HUES48 (cell line): ENCODE data around the gene FAM72D.
A peak's percentile ranks its signal among the peaks of the same experiment; 100 is the strongest.
"Not testable (repeated sequence)": the region's sequence is repeated elsewhere in the genome, so short reads cannot be mapped to it uniquely, and the experiment has no call there.

Source experiments
- H3K27ac ChIP-seq: one replicate; pipeline ENCODE4 v1.7.0; 2013; ENCODE audit warnings: low read depth, low read length, inconsistent platforms
- H3K27me3 ChIP-seq: 2 replicates; pipeline ENCODE4 v1.6.1; 2013; ENCODE audit warnings: mild to moderate bottlenecking, low read length; ENCODE audit not compliant: control insufficient read depth, insufficient read depth
- H3K36me3 ChIP-seq: 2 replicates; pipeline ENCODE4 v1.6.1; 2013; ENCODE audit warnings: low read length; ENCODE audit not compliant: control insufficient read depth, insufficient read depth
- H3K4me1 ChIP-seq: 2 replicates; pipeline ENCODE4 v1.6.1; 2013; ENCODE audit warnings: mild to moderate bottlenecking, low read length; ENCODE audit not compliant: control insufficient read depth, insufficient read depth
- H3K4me3 ChIP-seq: 2 replicates; pipeline ENCODE4 v1.5.1; 2013; ENCODE audit warnings: mild to moderate bottlenecking, low read depth, low read length
- H3K9ac ChIP-seq: 2 replicates; pipeline ENCODE4 v1.6.1; 2013; ENCODE audit warnings: mild to moderate bottlenecking, low read depth, low read length, moderate library complexity
- H3K9me3 ChIP-seq: 2 replicates; pipeline ENCODE4 v1.6.1; 2013; ENCODE audit warnings: low read length; ENCODE audit not compliant: control insufficient read depth, insufficient read depth

The FAM72D gene

DNA sequence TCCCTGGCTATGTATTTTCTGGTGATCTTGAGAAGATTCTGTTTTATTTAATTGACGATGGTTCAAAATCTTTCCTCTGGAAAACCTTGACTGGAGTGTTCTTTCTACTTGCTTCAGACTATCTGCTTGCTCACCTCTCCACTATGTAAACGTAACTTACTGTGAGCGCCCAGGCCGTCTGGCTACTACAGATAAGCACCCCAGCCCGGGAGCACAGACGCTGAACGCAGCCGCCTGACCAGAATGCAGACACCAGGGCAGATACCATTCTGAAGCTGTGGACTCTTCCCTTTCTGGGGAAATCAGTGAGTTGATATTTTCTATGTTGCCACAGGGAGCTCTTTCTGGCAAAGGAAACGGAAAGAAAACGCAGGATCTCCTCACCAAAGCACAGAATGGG, 29.3 kb upstream of the FAM72D start:
- H3K36me3 ChIP-seq, H3K9ac ChIP-seq, H3K27ac ChIP-seq, H3K9me3 ChIP-seq, H3K4me1 ChIP-seq, H3K27me3 ChIP-seq, H3K4me3 ChIP-seq: not testable (repeated sequence)

DNA sequence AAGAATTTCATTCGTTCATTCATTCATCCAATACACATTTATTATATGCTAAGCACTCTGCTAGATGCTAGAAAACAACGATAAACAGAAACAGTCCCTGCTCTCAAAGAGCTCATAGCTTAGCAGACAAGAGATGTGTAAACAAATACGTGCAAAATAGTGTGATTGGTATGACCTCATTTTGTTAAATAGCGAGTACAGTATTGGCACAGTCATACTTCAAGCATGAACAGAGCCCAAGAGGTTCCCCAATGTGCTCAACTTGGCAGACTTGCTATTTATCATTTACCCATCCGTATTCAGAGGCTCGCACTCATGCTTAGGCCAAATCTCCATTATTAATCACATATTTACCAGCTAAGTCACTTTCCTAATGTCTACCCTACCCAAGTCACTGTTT, 24.2 kb upstream of the FAM72D start:
- H3K27ac ChIP-seq, H3K4me1 ChIP-seq, H3K4me3 ChIP-seq, H3K36me3 ChIP-seq, H3K27me3 ChIP-seq, H3K9me3 ChIP-seq, H3K9ac ChIP-seq: not testable (repeated sequence)

DNA sequence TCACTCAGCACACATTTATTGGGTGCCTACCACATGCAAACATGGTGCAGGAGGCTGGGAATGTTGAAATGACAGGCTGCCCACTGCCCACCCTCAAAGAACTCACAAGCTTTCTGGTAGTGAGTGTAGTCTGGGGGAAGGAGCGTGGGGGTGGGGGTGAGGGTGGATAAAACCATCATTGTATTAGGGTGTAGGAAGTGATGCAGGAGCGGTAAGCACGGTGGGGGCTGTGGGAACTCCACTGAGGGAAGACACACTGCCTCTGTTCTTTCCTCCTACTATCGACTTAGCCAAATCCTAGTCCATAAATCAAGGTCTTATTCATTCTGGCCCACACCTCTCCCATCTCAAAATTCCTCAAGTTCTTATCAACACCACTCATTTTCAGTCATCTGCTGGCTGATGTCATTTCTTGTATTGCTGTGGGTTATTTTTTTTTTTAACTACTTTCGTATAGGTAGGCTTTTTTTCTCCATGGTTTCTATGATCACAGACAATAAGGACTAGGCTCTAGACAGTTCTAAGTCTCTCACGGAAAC, 21.7 kb upstream of the FAM72D start:
- H3K27ac ChIP-seq, H3K9ac ChIP-seq, H3K36me3 ChIP-seq, H3K4me1 ChIP-seq, H3K27me3 ChIP-seq, H3K9me3 ChIP-seq, H3K4me3 ChIP-seq: not testable (repeated sequence)

DNA sequence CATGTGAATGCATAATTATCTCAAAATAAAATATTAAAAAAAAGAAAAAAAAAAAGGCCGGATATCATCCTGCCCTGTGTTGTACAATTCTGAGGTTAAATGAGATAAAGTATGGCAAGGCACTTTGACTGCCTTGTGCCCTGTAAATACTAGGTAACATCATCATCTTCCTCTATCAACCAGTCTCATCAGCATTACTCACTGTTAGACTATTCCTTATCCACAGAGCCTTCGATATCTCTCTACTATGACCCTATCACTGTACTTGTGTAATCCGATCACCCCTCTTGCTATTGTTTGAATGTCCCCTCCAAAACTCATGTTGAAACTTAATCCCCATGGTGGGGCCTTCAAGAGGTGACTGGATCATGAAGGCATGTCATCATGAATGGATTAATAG, 18.9 kb upstream of the FAM72D start:
- H3K27ac ChIP-seq, H3K4me3 ChIP-seq, H3K36me3 ChIP-seq, H3K9me3 ChIP-seq, H3K9ac ChIP-seq, H3K4me1 ChIP-seq, H3K27me3 ChIP-seq: not testable (repeated sequence)

DNA sequence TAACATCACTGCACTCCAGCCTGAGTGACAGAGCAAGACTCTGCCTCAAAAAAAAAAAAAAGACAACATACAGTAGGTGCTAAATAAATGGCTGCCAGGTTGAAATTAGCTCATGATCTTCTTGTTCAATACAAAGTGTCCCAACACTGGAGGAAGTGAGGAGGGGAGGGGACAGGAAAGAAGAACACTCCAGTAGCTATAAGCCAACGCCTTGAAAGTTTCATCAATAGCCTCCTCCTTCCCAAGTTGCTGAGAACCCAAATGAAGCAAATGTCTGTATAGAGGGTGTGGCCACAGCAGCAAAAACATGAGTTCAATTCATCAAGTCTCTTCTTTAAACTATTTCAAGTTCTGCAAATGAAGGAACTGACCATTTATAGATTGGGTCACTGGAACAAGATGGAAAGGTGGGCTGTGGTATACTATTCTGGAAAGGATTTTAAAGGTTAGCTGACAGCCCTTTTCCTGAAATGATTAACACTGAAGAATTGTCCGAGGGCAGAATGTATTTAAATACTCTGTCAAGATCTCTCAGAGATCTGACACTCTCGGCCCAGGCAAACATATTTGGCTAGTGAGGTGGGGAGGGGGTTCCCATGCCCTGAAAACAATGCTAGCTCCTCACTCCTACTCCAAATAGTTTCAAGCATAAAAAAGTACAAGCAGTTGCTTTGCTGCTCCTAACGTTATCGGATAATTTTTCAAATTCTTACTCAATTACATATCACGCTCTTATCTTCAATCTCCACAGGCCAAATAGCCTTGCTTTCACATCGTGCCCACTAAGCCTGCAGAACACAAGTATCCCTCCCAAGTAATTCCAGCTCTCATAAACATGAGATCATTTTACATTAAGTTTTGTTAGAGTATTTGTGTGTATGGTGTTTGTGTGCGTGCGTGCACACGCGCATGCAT, 17.6 kb upstream of the FAM72D start:
- not testable (repeated sequence) for H3K27ac ChIP-seq, H3K4me1 ChIP-seq, H3K4me3 ChIP-seq, H3K27me3 ChIP-seq, H3K36me3 ChIP-seq, H3K9me3 ChIP-seq, H3K9ac ChIP-seq

DNA sequence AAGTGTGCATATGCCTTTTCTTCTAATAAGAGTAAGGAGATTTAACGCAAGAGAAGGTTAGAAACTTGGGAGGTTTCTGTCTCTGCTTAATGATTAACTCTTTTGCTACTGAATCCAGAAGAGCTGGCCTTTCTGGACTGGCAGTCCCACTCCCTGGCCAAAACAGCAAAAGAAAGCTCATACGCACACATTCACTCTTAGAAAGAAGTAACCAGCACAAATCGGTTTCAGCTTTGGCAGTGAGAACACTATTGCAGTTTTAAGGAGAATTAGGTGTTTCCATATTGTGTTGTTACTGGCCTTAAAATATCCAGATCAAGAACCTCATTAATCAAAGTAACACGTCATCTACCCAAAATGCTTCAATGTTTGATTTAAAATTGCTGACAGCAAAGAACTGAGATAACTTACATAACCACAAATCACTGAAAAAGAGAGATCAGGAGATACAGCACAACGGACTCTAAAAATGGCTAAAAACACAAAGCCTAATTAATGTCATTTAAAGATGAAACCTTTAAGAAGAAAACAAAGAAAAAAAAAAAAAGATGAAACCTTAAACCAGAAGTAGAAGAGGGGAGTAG, 16.9 kb upstream of the FAM72D start:
- H3K27me3 ChIP-seq, H3K9me3 ChIP-seq, H3K4me1 ChIP-seq, H3K27ac ChIP-seq, H3K9ac ChIP-seq, H3K4me3 ChIP-seq, H3K36me3 ChIP-seq: not testable (repeated sequence)

DNA sequence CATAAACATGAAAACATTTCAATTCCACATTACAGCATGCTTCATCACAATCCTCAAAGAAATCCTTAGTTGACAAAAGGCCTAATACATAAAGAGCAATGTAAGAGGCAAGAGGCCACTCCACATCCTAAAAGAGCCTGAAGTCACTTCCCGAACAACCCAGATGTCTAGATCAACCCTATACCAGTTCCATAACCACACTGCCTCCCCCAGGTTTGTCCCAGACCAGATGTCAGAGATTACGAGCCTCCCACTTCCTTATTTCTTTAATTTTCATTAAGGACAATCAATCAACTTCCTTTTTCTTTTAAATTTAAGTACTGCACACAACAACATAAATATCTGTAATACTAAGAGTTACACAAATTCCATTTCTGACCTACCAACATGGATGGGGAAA, 16.0 kb upstream of the FAM72D start:
- not testable (repeated sequence) for H3K27ac ChIP-seq

DNA sequence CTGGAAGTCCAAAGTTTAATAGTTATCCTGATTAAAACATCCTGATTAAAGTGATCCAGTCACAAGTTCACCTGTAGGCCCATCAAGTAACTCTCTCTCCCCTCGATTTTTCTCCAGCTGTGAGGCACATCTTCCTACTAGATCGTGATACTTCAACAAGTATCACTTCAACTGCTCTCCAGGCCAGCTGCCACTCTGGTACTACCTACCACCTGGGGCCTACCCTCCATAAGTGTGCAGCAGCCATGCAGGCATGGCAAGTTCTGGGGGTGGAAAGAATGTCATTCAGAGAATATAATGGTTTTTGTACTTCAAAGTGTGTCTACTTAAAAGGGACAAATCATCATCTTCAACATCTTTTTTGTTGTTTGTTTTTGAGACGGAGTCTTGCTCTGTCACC, 15.6 kb upstream of the FAM72D start:
- not testable (repeated sequence) for H3K9ac ChIP-seq, H3K27me3 ChIP-seq, H3K9me3 ChIP-seq, H3K36me3 ChIP-seq, H3K4me3 ChIP-seq, H3K4me1 ChIP-seq, H3K27ac ChIP-seq

More for the DNA sequence above, 16.0 kb upstream of the FAM72D start:
- not testable (repeated sequence) for H3K9me3 ChIP-seq, H3K36me3 ChIP-seq, H3K9ac ChIP-seq, H3K27me3 ChIP-seq, H3K4me3 ChIP-seq, H3K4me1 ChIP-seq

DNA sequence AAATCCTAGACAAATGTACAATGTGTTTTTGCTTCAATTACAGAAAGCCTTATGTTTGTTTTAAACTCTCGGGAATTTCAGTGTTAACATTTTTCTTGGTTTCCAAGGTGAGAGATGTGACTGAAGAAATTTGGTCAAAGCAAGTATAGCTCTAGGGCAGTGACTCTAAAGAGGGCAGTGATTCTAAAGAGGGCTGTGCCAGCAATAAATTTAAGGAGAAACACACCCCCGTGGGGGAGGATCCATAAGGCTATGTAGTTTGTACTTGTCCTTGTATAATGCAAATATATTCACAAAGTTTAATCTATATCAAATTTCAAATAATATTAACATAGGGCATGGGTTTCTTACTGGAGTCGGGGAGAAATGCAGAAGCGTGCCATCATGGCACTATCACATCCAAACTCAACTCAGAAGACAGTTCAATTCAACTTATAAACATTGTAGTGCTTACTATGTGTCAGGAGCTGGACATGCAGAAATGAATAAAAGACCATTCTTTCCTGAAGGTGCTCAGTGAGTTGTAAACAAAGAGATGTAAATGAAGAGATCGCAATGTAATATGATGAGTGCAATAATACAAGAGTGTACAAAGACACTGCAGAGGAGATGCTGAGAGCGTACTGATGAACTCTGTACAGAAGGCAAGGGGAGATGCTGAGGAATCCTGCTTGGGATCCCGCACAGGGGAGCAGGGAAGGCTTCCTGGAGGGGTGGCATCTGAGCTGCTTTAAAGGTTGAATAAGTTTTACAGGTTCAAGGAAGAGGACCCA, 13.1 kb upstream of the FAM72D start:
- H3K9me3 ChIP-seq, H3K4me3 ChIP-seq, H3K36me3 ChIP-seq, H3K27me3 ChIP-seq, H3K9ac ChIP-seq, H3K4me1 ChIP-seq, H3K27ac ChIP-seq: not testable (repeated sequence)

DNA sequence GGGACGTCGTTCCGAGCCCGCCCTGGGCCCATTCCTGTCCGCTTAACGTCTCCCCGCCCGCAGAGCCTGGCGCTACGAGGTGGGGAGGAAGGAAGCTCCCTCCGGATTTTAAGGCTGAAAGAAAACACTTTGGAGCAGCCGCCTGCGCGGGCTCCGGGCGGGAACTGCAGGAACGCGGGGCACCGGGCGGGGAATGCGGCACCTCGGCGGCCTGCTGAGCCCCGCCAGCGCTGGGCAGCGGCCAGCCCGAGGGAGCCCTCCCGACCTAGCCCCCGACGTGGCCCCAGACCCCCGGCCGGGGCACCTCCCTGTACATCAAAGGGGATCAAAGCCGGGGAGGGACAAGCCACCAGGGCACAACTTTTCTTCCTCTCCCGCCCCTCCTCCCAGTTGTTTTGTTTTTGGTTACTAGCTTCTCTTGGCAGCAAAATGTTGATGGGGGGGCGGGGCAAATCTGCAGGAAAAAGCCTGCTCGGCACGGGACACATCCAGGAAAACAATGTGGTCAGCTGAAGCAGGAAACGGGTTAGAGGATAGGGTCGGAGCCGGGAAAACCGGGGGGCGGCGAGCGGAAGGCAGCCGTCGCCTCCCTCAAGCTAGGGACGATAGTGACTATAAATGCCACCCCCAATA, 2.1 kb upstream of the FAM72D start:
- not testable (repeated sequence) for H3K9me3 ChIP-seq, H3K36me3 ChIP-seq, H3K4me1 ChIP-seq, H3K27me3 ChIP-seq, H3K9ac ChIP-seq
- Histone ChIP-seq H3K4me3 (peak overlapping the region; percentile 46; the same call in 1 of the 2 replicates), H3K27ac (peak overlapping the region; percentile 64)
